Lower leg skin (tissue), 3 donors: ENCODE results near the gene ZSWIM6.

Experiments
- CTCF ChIP-seq, 3 donors: fragments of 450-650 bp; IDR thresholded peaks; one replicate each; pipeline ENCODE4 v1.5.1; 2016; ENCODE audit warnings: antibody characterized with exemption in 3 of 3, mild to moderate bottlenecking in 3 of 3, moderate library complexity in 2 of 3
- POLR2A ChIP-seq, 2 donors: fragments of 450-650 bp; IDR thresholded peaks; one replicate each; pipeline ENCODE4 v1.6.1; 2016 to 2017; ENCODE audit warnings: antibody characterized with exemption in 2 of 2, mild to moderate bottlenecking in 1 of 2, moderate library complexity in 1 of 2

- TF ChIP-seq CTCF (IDR thresholded peaks at IDR 0.05) = no peak
- no peak for TF ChIP-seq POLR2A (IDR thresholded peaks at IDR 0.05)
Measured at GRCh38 chr5:61299261-61299681, 32.8 kb upstream of the ZSWIM6 start.
